GM18520 (cell line): ENCODE data around the gene VPS11.
"Not testable (repeated sequence)": the region's sequence is repeated elsewhere in the genome, so short reads cannot be mapped to it uniquely, and the experiment has no call there.

Experiments used
- ATAC-seq: cut with Tn5 transposase; IDR thresholded peaks from one replicate; pipeline ENCODE4 v1.9.1; 2021; ENCODE audit not compliant: unreplicated experiment

The VPS11 gene

DNA sequence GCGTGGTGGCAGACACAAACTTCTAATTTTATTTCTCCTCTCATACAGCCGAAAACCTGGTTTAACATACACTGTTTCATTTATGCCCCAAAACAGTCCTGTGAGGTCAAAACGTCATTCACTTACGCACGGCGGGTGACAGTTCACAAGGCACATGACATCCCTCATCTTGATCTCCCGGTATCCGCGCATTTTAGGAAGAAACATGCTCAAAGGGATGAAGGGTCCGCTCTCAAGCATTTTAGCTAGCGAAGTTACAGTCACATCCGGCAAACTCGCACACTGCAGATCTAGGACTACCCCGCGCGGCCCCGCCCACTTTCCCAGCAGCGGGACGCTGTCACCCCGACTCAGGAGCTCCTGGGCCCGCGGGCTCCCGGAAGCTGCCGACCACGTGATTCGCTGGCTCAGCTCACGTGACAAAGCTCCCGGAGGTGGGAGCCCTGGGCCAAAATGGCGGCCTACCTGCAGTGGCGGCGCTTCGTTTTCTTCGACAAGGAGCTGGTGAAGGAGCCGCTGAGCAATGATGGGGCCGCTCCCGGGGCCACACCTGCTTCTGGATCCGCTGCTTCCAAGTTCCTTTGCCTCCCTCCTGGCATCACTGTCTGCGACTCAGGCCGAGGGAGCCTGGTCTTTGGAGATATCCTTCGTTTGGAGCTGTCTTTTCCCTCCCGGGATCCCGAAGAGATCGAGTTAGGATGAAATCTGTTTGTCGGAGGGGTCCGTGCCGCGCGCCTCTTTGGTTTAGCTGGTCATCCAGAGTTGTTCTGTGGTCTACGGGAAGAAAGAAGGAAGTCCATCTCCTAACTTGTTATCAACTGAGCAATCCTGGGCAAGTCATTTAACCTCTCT is at the start of gene VPS11:
Gene VPS11, plus strand, starts transcription at position 448 of the 852 bp plus-strand sequence. Its CDS starts 6 bp downstream, at position 454.
- peak; percentile 91 for ATAC-seq

DNA sequence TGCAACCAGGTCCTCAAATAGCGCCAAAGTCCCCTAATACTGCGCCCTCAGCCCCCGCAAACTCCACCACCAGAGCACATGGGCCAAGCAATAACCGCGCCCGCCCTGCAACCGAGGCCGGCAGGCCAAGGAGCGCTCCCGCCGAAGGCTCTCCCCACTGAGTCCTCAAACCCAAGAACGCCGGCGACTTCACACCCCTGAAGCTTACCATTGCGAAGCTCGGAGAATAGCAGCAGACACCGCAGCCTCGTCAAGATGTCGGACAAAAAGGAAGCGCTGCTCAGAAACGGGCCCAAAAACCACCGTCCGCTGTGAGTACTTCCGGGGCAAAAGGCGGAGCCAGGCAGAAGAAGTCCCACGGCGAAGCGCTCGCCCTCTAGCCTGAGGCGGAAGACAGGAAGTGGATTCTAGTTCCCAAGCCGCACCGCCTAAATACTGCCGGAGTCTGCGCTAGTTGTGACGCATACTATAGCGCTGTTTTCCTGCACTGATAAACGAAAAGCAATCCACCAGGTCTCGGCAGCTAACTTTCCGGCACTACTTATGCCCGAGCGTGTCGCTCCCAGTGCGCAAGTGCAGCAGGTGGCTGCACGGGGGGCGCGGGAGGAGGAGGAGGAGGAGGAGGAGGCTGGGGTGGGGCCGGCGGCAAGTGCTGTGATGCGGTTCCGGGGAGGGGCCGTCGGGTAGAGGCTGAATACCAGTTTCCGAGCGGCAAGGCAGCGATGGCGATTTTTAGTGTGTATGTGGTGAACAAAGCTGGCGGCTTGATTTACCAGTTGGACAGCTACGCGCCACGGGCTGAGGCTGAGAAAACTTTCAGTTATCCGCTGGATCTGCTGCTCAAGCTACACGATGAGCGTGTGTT is 49.3 kb upstream of the VPS11 start, which contains the start of the genes RPS25 and TRAPPC4:
Gene RPS25, minus strand, starts transcription at position 270 of the 865 bp plus-strand sequence. Its CDS starts 59 bp downstream, at position 211.
Gene TRAPPC4, plus strand, starts transcription at position 693 of the 865 bp plus-strand sequence. Its CDS starts 30 bp downstream, at position 723.
- ATAC-seq, result peak; percentile 81

DNA sequence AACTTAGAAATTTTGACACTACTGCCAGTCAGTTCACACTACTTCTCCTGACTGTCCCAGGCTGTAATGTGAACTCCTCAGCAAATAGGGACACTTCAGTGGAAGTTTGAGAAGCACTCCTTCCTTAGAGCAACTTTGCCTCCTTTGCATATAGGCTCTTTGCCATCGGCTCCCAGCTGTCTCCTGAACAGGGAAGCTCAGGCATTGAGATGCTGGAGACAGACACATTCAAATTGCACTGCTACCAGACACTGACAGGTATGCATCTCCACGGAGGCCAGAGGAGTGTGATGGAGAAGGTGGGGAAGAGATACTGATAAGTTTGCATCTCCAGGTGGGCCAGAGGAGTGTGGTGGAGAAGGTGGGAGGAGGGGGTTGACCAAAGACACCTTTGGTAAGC is 47.6 kb upstream of the VPS11 start:
- ATAC-seq, result no peak

DNA sequence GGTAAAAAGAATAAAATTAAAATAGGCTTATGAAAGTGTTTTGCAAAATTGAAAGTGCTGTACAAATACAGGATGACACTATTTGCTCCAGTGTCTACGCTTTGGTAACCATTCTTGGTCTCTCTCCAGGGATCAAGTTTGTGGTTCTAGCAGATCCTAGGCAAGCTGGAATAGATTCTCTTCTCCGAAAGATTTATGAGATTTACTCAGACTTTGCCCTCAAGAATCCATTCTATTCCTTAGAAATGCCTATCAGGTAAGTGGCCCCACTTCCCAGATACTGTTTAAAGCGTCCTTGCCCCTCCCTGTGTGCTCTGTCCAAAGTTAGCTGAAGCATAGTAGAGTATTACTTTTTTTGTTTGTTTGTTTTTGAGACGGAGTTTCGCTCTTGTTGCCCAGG is 46.0 kb upstream of the VPS11 start:
- no peak for ATAC-seq

DNA sequence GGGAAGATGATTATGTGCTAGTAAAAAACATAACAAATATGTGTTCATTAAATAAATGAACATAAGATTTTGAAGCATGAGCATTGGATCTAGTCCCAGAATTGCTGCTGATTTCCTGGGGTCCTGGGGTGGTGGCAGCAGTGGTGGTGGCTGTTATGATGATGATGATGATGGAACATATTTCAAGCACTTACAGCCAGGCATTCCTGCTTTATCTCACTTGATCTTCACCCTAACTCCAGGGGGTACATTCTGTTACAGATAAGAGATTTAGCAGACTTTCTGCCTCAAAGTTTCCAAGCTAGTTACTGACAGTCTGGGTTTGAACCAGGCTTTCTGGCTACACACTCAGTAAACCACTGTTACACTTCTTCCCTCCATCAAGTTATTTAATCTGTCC is 43.9 kb upstream of the VPS11 start:
- no peak for ATAC-seq

DNA sequence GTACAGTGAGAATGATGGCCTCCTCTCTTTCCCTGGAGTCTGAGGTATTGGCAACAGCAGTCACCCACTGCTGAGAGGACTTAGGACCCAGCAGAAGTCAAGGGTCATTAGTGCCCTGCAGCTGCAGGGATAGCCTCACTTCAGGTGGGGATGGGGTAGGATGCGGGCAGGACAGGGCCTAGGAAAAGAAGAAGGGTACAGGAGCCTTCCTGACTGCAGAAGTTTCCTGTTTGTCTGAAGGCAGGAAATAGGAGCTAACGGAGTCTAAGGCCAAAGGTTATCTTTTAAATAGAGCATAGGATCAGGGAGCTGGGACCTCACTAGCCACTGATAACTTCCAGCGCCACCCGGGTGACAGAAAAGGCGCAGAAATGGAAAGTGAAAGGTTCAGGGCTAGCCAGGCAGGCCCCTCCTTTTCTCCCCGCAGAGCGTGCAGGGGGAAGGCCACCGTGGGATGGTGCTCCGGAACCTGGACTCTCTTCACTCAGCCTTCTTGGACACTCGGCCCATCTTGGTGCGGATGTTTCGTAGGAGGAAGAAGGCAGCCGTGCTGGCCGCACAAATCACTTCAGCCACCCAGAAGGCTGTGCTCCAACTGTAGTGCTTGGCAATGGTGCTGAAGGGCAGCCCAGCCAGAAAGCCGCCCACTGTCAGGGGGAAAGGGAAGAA is 43.1 kb upstream of the VPS11 start:
- no peak for ATAC-seq

DNA sequence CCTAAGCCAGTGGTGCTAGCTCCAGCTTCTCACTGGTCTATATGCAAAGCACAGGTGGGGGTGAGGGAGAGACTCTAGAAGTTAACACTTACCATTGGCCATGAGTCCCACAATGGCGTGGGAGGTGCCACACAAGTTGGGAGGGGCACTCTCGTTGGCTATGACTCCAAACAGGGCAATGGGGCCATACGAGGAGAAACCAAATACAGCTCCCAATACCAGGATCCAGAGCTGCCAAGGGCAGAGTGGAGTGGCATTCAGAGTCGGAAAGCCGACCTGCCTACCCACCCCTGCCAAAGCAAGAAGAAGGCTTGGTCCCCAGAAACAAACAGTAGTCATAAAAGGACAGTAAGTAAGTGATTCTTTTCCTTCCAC is 42.5 kb upstream of the VPS11 start:
- no peak for ATAC-seq

DNA sequence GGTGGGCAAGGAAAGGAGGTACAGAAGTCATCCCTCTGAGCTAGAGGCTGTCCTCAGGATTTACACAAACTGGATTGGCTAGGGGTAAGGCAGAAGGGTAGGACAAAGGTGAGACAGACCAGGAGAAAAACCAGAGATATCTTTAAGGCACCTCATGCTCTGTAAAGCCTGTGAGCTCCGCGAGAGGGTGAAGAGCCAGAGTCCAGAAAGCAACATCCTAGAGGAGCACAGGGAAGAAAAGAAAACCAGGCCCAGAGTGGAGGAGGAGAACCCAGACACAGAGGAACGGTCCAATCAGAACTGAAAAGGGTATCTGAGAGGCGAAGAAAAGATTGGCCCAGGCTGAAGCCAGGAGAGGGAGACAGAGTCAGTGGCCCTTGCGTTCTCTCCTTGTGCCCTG is 42.1 kb upstream of the VPS11 start:
- no peak for ATAC-seq

DNA sequence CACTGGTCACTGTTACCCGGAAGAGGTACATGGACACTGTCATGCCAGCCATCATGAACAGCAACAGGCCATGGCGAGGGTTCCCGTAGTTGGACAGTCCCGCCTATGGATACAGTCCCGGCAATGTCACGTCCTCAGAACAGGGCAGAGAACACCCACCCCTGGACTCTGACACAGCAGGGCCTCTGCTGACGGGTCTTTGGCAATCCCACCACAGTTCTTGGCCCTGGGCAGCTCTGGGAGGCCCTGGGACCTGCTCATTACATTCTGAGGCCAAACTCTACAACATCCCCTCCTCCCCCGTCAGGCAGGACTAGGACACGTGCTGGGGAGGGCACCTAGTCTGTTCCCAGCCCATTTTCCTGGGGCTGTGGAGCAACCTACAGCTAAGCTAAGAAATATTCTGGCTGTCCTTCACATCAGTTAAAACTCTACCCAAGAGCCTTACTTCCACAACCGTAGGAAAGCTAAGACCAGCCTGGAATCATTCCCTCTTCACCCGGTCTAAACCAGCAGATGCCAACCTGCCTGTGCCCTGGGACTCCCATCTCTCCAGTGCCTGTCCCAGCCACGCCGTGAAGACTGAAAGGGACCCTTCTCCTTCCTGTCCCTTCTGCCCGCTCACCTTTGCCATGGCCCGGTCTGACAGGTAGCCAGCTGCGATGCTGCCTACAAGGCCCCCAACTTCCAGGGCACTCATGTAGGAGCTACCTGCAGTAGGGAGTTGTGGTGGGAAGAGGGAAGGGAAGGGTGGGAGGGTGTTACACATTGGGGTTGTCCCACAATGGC is 41.4 kb upstream of the VPS11 start:
- ATAC-seq, result no peak

DNA sequence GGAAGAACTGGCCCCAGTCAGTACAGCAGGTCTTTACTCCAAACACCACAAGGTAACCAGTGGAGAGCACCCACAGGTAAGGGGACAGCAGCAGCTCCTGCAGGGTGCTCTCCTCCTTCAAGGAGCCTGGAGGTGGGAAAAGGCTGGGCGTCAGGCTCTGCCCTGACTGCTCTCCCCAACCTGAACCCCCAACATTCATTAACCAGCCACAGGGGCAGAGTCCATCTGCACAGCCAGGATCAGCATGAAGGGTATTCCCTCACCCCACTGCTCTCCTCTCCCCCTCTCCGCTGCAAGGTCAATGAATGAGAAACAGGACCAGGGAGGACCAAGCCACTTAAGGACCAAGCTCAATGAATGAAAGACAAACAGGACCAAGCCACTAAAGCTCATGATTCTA is 40.6 kb upstream of the VPS11 start:
- no peak for ATAC-seq

DNA sequence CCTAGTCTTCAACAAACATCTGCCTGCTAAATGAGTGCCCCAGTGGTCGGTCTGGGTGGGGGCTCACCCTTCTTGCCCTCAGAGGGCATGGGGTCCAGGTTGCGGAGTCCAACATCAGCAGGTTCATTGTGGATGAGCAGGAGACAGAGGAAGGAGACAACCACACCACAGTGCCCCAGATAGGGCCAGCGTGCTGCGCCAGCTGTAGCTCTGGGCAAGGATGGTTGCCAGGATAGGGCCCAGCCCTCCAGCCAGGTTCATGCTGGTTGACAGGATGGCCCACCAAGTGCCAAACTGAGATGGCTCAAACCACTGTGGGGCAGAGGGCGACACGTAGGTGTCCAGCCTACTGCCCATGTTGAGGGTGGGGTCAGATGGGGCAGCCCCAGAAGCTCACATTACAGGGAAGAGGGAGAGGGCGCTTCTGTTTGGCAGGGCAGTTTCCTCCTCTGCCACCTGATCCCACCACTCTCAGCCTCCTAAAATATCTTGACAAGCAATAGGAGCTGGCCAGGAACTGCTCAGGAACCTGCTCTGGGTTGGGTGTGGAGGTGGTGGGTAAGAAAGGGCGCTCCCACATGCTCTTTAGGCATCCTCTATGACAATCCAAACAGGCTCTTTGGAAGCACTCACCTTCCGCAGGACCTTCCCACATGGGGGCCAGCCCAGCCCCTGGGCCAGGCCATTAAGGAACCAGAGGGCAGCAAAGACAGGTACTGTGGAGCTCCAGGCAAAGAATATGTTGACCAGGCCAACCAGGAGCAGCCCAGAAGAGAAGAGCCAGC is 39.9 kb upstream of the VPS11 start:
- ATAC-seq, result no peak

DNA sequence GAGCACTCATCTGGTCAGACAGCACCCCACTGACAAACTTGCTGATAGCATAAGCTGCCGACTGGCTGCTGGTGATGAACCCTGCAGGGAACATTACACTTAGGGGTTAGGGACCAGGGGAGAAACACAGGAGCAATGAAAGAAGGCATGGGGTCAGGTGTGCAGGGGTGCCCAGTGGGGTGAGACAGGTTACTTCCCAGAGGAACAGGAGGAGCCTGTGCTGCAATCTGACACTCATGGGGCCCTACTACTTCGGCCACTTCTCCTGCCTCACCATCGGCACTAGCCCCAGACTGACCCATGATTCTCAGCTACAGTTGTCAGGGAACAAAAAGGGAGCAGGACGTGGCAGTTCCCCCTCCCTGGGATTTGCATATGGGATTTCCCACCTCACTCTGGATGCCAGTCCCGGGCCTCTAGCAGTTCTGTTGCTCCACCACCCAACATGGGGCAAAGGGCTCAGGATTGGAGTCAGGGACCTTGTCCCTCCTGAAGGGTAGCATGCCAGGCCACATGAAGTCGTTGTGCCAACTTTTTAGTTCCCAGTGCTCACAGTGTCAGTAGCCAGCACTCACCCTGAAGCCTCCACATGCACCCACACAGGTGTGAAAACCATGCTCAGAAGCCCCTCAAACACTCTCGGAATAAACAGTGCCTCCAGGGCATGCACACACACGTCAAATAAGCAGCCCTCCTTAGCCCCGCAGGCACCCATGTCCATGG is 39.1 kb upstream of the VPS11 start:
- ATAC-seq, result no peak

DNA sequence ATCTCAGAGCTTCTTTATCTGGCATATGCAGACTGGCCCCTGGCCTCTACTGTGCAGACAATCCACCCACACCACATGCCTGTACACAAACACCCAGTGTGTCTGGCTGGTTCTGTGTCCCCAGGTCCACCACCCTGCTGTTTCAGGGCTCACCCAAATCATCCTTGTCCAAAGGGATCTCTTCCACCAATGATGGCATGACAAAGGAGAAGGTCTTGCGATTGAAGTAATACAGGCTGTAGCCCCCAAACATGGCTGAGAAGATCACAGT is 38.6 kb upstream of the VPS11 start:
- no peak for ATAC-seq

DNA sequence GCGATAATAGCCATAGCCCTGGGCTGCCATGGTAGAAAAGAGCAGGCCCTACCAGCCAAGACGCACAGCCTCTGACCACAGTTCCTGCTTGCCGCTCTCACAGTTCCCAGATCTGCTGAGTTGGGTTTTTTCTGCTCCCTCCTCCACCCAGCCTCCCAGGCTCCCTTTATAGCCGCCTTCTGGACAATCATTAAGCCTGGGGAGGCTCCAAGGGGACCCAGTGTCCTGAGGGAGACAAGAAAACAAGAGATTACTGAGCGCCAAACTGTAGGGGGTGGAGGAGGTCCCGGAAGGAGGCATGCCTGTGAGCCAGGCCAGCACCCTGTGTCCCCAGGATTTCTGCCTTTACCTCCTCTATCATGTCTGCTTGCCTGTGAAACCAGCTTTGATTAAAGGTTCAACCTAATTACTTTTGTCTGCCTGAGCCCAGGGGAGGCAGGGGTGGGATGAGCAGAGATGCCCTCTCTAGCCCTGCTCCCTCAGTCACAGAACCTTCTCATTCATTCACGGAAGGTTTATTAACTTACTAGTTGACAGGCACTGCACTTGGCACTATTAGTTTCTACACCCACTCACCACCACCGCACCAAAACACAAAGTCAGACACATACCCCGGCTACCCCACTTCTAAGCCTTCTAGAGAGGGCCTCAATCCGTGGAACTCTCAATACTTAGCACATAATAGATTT is 38.1 kb upstream of the VPS11 start:
- ATAC-seq, result no peak

DNA sequence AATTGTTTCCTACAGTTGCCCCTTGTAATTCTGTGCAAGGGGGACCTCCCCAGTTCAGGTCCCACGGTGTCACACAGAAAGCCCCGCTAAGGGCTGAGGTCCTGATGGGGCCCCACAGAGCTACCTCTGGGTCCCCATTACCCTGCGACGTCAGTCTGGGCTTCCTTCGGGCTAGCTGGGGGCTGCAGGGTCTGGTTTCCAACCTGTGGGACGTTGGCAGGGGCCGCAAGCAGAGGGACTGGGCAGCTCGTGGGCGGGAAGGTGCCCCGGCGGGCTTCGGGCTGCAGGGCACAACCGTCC is 37.6 kb upstream of the VPS11 start:
- no peak for ATAC-seq

DNA sequence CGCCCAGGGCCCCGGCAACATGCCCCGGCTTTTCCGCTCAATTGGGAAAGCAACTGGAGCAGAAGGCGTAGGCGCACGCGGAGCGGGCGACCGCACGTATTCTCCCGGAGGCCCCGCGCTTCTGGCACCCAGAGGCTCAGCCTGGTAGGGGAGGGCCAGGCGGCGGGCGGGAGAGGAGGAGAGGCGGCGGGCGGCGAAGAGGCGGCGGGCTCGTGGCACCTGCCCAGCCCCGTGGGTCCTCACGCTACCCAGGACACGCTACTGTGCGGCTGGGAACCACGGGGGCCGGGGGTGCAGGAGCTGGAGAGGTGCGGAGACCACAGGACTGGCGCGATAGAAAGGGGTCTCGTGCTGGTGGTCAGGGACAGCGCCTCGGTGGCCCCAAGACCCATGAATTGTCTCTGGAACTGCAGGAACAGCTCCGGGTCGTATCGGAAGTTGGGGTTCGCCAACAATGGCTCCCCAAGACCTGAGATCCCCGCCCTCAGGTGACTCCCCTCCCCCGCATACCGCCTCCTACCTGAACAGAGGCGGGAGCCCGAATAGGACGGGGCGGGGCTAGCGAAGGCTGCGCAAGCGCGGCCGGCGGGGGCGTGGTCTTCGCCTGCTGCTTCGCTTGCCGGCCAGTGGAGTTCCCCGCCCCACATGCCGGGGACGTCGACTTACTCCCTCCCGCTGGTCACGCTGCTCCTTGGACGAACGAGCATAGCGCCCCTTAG is 37.1 kb upstream of the VPS11 start, which contains the start of gene SLC37A4:
Gene SLC37A4, minus strand, starts transcription at position 549 of the 719 bp plus-strand sequence.
- peak; percentile 90 for ATAC-seq

DNA sequence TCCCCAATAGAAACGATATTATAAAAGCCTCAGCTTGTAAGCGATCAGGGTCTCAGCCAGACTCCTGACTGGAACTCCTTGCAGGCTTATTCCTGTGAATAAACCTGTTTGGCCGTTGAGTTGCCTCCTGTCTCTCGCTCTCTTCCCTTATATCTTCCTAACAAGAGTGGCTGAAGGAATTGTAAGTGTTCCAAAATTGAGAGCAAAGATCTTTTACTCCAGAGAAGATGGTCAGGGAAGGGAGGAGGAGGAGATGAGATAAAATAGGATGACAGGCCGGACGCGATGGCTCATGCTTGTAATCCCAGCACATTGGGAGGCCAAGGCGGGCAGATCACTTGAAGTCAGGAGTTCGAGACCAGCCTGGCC is 35.7 kb upstream of the VPS11 start:
- no peak for ATAC-seq

DNA sequence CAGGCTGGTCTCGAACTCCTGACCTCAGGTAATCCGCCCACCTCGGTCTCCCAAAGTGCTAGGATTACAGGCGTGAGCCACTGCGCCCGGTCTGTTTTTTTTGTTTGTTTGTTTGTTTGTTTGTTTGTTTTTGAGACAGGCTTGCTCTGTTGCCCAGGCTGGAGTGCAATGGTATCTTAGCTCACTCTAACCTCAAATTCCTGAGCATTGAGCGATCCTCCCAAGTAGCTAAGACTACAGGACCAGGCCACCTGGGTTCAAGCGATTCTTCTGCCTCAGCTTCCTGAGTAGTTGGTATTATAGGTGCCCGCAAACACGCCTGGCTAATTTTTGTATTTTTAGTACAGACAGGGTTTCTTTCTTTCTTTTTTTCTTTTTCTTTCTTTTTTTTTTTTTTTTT is 34.2 kb upstream of the VPS11 start:
- not testable (repeated sequence) for ATAC-seq
